ENCODE results near the gene PNMA6F.
"Not testable (repeated sequence)": the region's sequence is repeated elsewhere in the genome, so short reads cannot be mapped to it uniquely, and the experiment has no call there.

The PNMA6F gene

DNA sequence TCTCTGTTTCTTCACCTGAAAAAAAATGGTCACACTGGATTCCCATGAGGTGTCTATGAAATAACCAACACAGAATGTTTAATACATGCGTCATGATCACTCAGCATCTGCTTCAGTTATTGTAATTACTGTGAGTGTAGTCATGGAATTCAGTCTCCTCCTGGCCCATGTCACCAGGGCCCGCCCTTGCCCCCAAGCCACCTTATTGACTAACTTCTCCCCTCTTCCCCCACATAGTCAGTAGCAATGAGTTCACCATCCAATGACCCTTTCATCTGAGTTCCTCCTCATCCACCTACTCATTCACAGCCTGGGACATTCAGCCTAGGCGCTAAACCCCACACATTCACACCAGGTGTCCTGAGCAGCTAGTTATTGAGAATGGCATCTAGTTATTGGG, 15.6 kb downstream of the PNMA6F start:
- DNase-seq (ENCODE audit: low read depth) = no peak
- H3K4me3 ChIP-seq (ENCODE audit: low read depth, low read length) = no peak overlapping the region

DNA sequence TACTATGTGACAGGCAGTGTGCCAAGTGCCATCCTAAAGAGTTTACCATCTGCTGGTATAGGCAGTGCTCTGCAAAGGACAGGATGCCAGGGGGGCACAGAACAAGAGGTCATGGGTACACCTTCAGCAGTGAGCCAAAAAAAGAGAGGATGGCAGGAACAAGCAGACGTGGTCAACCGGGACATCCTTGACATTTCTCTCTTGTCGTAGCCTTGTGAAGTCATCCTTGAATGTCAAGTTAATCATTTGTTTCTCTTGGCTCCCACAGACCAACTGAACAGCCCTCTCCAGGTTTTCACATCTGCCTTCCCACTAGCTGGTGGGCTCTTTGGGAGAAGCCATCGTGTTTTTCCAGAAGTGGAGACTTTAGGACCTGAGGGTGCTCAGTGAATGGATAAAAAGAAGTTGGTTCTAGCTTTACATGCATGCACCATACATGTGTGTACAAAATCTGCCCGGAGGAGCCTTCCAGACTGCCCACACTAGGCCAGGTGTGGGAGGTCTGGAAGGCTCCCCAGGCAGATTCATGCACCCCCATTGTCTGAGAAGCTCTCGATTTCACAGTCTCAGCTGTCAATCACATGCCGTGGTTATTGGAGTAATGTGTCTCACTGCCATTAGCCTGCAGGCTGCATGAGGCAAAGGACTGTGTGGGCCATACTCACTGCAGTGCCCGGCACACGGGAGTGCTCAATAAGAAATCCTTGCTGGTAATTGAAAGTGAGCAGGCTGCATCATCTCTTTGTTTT, 16.4 kb downstream of the PNMA6F start:
- no peak overlapping the region for H3K4me3 ChIP-seq (ENCODE audit: low read depth, low read length)
- no peak for DNase-seq (ENCODE audit: low read depth)

DNA sequence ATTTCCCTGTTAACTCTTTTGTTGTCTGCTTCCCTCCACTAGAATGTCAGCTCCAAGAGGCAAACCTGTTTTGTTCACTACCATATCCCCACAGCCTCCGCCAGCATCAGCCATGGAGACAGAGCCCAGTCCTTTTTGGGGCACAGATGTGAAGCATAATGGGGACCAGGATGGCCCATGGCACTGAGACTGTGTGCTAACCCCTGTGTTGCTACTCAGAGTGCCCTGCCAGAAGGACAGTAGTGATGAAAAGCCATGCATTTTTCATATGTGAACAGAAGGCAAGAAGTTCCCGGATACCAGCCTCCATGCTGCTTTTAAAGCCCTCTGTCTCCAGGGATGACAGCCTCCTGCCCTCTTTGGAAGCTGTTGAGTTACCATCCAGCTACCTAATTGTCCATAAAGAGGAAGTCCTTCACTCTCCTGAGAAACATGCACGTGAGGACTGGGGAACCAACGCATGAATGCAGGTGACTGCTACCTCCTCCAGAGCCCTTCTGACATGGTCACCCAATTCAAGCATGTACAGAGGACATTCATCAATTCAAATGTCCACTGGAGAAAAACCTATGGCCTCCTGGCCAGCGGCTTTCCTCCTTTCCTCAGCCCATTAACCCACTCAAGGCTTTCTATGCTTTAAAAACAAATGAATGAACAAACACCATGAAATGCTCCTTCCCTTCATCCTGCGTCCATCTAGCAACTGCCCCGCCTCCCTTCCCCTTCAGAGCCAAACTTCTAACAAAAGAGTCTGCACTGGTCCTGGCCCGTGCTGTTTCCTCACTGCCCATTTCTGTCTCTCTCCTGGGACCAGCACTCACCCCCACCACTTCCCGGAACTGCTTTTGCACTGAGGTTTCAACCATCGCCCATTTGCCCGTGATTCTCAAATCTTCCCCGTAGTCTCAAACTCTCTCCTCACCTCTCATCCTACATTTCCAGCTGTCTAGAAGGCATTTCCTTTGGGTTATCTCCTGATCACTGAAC, 18.0 kb downstream of the PNMA6F start:
- H3K4me3 ChIP-seq (ENCODE audit: low read depth, low read length) = no peak overlapping the region
- DNase-seq (ENCODE audit: low read depth) = no peak

DNA sequence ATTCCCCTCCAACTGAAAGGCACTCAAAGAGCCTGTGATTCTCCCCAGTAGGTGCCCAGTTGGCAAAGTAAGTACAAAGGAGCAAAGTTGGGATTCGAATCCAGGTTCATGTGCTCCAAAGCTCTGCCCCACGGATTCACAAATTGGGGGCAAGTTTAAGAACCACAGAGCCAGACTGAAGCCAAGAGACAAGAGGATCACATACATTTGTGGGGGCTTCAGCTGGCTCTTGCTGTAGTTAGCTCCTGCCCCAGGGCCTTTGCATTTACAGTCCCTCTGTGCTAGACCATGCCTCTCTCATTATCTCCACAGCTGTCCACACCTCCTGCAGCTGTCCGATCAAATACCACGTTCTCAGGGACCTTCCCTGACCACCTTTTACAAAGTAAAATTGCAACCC, 18.8 kb downstream of the PNMA6F start:
- DNase-seq (ENCODE audit: low read depth) = no peak
- no peak overlapping the region for H3K4me3 ChIP-seq (ENCODE audit: low read depth, low read length)

DNA sequence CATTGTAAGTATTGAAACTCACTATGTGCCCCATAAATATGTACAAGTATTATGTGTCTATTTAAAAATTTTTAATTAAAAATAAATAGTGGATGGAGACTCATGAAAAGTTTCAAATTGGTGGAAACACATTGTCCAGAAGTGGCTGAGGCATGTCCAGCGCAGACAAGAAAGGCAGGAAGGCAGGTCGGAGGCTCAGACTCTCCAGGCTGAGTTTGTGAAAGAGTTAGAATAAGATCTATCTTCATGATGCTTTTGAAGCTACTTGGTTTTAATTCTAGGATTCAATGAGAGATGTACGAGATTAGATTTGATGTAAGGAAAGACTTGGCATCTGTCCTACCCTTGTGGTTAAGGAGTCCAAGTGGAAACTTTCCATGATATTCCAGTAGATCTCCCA, 19.8 kb downstream of the PNMA6F start:
- no peak for DNase-seq (ENCODE audit: low read depth)
- no peak overlapping the region for H3K4me3 ChIP-seq (ENCODE audit: low read depth, low read length)

DNA sequence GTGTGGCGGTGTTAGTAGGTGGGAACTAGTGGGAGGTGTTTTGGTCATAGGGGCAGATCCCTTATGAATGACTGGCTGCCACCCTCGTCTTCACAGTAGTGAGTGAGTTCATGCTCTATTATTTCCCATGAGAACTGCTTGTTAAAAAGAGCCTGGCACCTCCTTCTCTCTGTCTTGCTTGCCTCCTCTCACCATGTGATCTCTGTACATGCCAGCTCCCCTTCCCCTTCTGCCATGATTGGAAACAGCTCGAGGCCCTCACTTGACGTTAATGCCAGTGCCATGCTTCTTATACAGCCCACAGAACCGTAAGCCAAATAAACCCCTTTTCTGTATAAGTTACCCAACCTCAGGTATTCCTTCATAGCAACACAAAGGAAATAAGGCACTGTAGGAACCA, 21.7 kb downstream of the PNMA6F start:
- H3K4me3 ChIP-seq (ENCODE audit: low read depth, low read length) = no peak overlapping the region
- DNase-seq (ENCODE audit: low read depth) = no peak

DNA sequence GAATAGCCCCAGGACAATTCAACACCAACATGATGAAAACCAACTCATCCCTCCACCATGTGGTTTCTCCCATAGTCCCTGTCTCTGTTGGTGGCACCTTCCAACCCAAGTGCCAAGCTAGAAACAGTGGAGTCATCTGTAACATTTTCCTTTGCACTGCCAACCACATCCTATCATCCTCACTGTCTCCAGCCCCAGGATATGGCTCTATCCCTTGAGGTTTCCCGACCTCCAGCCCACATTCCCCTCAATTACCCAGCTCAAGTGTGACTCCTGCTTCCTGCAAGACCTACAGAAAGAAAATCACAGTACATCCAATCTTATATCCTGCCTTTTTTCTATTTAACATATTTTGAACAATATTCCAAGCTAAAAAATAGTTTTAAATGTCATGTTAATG, 24.2 kb downstream of the PNMA6F start:
- no peak for DNase-seq (ENCODE audit: low read depth)
- H3K4me3 ChIP-seq (ENCODE audit: low read depth, low read length) = no peak overlapping the region

DNA sequence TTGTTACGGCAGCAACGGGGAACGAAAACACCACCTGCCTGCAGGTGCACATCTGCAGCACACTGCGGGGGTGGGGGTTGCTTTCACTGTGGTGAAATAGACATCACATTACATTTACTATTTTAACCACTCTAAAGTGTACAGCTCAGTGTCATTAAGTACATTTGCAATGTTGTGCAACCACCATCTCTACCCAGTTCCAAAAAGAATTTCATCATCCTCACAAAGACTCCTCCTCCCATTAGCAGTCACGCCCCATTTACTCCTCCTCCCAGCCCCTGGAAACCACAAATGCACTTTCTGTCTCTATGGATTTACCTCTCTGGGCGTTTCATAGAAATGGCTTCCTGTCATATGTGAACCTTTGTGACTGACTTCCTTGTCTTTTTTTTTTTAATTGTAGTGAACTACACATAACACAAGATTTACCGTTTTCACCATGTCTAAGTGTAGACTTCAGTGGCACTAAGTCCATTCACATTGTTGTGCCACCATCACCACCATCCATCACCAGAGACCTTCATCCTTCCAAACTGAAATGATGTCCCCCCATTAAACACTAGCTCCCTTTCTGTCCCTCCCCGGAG, 28.0 kb downstream of the PNMA6F start:
- DNase-seq (ENCODE audit: low read depth); H3K4me3 ChIP-seq (ENCODE audit: low read depth, low read length): not testable (repeated sequence)

DNA sequence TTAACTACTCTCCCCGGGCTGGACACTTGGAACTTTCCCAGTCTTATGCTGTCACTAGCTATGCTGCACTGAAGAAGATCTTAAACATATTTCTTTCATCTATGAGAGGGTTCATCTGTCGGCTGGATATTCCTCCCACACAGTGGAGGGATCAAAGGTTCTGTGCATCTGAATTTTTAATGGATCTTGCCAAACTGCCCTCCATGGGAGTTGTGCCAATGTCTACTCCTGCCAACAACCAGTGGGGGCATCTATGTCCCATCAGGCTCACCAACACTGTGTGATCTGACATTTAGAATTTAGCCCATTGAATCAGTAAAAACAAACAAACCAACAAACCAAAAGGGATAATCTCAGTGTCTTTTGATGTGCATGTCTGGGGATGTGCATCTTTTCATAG, 32.8 kb downstream of the PNMA6F start:
- not testable (repeated sequence) for DNase-seq (ENCODE audit: low read depth); H3K4me3 ChIP-seq (ENCODE audit: low read depth, low read length)

DNA sequence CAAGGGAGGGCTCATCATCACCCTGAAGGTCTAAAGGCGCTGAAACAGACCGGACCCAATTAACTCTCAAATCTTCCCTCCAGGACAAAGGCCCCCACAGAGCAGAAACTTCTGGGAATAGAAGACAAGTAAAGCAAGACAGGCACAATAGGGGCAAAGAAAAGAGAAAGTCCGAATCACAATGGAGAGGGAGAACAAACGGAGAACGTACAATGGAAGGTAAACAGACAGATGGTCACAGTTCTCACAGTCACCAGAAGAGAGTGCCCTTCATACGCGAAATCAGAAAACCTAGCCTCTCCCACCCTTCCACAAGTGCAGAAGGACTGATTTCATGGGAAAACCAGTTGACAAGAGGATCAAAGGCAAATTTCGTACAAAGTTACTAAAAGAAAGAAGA, 35.9 kb downstream of the PNMA6F start:
- DNase-seq (ENCODE audit: low read depth); H3K4me3 ChIP-seq (ENCODE audit: low read depth, low read length): not testable (repeated sequence)

DNA sequence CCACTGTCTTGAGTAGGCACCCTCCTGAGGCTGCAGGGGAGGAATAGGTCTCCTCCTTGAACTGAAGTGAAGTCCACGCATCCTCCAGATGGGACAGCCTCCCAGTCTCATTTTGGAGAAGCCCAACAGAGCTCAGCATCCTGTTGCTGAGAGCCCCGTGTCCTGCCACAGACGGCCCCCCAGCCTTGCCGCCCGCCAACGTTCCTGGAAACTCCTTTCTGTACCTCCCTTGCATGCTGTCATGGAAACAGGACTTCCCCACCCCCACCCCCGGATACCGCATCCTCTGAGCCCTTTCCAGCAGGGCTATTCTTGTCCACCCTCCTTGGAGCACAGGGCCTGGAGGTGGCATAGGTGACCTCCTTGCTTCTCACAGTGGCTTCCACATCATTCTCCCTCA, 37.6 kb downstream of the PNMA6F start:
- DNase-seq (ENCODE audit: low read depth); H3K4me3 ChIP-seq (ENCODE audit: low read depth, low read length): not testable (repeated sequence)

DNA sequence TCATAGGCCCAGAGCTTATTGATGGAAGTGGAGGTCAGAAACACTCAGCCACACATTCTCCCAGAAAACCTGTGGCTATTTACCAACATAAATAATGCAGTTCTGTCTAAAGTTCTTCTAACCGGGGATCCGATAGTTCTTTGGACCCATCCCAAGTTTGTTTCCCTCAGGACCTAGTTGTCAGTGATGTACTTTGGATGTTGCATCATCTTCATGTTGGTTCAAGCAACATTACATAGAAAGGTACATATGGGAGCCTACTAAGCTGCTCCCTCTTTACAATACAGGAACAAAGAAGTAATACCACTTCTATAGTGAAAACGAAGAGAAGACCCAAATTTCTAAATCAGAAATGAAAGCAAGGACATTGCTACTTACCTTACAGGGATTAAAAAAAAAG, 39.8 kb downstream of the PNMA6F start:
- not testable (repeated sequence) for DNase-seq (ENCODE audit: low read depth); H3K4me3 ChIP-seq (ENCODE audit: low read depth, low read length)

DNA sequence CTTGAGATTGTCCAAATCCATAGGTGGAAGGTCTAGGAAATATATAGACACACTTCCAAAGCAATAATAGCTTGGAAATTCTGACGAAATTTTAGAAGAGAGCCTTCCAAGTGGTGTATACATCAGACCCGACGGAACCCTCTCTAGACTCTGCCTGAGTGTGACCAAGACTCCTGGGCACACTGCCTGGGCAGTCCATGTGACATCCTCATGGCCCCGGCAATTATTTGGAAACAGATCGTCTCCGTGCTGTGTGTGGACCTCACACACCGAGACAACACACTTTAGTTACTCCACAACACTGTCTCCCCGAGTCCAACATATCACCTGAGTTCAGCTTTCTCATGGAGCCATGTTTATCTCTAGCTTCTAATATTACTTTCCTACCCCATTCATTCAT, 42.3 kb downstream of the PNMA6F start:
- not testable (repeated sequence) for H3K4me3 ChIP-seq (ENCODE audit: low read depth, low read length); DNase-seq (ENCODE audit: low read depth)

DNA sequence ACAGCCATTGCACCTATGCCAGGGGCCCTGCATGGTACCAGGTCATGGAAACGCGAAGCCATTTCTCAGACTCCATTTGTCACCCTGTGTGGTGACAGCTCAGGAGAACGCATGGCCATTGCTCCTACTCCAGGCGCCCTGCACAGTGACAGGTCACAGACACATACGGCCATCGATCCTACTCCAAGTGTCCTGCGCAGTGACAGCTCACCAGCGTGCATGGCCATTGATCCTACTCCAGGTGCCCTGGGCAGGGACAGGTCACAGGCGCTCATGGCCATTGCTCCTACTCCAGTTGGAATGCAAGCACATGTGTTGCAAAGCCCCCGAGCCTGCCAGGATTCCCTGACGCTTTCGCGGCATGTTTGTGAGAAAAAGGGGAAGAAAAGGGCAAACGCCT, 45.5 kb downstream of the PNMA6F start:
- DNase-seq (ENCODE audit: low read depth); H3K4me3 ChIP-seq (ENCODE audit: low read depth, low read length): not testable (repeated sequence)

DNA sequence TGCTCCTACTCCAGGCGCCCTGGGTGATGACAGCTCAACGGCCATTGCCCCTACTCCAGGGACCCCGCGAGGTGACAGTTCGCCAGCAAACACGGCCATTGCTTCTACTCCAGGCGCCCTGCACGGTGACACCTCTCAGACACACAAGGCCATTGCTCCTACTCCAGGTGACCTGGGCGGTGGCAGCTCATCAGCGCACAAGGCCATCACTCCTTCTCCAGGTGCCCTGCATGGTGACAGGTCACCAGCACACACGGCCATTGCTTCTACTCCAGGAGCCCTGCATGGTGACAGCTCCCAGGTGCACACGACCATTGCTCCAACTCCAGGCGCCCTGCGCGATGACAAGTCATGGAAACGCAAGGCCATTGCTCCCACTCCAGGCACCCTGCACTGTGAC, 46.1 kb downstream of the PNMA6F start:
- H3K4me3 ChIP-seq (ENCODE audit: low read depth, low read length); DNase-seq (ENCODE audit: low read depth): not testable (repeated sequence)

DNA sequence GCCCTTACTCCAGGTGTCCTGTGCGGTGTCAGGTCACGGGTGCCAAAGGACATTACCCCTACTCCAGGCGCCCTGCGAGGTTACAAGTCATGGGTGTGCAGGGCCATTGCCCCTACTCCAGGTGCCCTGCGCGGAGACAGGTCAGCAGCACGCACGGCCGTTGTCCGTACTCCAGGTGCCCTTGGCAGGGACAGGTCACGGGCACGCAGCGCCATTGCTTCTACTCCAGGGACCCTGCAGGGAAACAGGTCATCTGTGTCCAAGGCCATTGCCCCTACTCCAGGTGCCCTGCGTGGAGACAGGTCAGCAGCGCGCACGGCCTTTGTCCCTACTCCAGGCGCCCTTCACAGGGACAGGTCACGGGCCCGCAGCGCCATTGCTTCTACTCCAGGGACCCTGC, 49.0 kb downstream of the PNMA6F start:
- H3K4me3 ChIP-seq (ENCODE audit: low read depth, low read length); DNase-seq (ENCODE audit: low read depth): not testable (repeated sequence)

DNA sequence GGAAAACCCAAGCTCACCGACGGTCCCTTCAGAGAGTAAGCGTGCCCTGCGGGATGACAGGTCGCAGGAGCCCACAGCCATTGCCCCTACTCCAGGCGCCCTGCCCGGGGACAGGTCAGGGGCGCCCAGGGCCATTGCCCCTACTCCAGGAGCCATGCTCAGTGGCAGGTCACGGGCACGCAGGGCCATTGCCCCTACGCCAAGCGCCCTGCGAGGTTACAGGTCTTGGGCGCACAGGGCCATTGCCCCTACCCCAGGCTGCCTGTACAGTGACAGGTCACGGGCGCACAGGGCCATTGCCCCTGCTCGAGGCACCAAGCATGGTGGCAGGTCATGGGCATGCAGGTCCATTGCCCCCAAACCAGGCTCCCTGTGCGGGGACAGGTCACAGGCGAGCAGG, 49.5 kb downstream of the PNMA6F start:
- DNase-seq (ENCODE audit: low read depth) = not testable (repeated sequence)

More for the DNA sequence above, 49.5 kb downstream of the PNMA6F start:
- not testable (repeated sequence) for H3K4me3 ChIP-seq (ENCODE audit: low read depth, low read length)
